Fibroblast of lung (primary cell): ENCODE data around the gene STMN1.

Experiments
- CTCF ChIP-seq, 2 donors: IDR thresholded peaks in 1 of 2; conservative IDR thresholded peaks in 1 of 2; 1 replicate in 1 of 2; 2 replicates in 1 of 2; pipeline ENCODE4 v1.5.1; 2011 to 2012; ENCODE audit warnings: low read length in 2 of 2, control low read depth in 1 of 2, inconsistent platforms in 1 of 2, low read depth in 1 of 2, mild to moderate bottlenecking in 1 of 2
- EZH2 ChIP-seq: IDR thresholded peaks from 2 replicates; pipeline ENCODE4 v1.5.1; 2012; ENCODE audit warnings: low read length, control low read depth, mild to moderate bottlenecking; ENCODE audit errors: missing control alignments

- TF ChIP-seq EZH2 (no peak), CTCF (conservative IDR thresholded peaks at IDR 0.05 in 1 of 2, IDR thresholded peaks at IDR 0.05 in 1 of 2; ENCODE audit: low read depth in 1 of 2, low read length in 2 of 2) (no peak)
These were observed 25.0 kb downstream of the STMN1 start for GRCh38 chr1:25881266-25881665.
